Medulla oblongata (tissue), 1 donor: ENCODE results near the gene PPFIBP1.
"Not testable (repeated sequence)": the region's sequence is repeated elsewhere in the genome, so short reads cannot be mapped to it uniquely, and the experiment has no call there.

Experiments
- DNase-seq: peaks from one replicate; pipeline ENCODE4 v3.0.0-alpha.2; 2015; ENCODE audit errors: extremely low spot score

Gene PPFIBP1

DNA sequence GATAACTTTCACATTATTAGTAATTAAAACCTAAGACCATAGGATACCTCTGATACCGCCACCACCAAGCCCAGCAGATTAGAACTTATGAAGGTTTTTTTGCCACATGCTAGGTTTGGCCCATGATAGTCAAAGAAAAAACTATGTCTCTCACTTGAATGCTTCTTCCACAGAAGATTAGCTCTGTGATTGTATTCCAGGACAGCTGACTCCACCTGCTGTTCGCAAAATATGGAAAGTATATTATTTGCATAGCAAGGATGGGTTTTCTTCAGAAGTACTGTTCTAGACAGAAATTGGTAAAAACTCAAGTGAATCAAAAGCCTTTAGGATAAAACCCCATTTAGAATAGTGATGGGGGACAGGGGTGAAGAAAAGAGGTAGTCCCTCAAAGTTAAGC lies 42.2 kb downstream of the PPFIBP1 start:
- no peak for DNase-seq

DNA sequence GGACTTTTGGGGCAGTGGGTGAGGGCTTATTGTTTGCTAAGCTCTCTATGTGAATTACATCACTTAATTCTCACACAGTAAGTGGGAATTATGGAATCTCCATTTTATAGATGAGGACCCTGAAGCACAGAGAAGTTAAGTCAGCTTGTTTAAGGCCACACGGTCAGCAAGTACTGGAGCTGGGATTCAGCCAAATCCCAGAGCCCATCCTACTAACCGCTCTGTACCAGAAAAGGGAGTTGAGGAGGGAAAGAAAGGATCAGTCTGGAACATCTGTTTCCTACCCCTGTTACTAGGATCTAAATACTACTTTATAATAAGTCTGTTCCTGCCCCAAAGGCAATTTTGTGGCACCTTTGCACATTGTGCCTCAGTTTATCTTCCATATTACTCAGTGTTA lies 42.6 kb downstream of the PPFIBP1 start:
- DNase-seq, result no peak

DNA sequence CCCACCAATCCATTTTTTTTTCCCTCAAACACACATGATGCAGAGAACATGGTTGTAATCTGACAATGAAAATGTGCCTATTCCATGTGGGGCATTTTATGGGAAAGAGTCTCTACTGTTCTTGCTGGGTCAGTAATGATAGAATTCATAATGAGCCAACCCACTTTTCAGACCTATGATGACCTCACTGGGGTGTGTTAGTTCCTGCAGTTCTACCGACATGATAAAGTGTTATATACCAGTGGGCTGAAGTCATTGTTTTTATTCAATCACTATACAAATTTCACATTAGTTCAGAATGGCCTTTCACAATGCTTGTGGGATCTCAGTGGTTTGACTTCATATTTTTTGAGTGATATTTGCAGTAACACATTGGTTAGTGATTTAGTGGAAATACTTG lies 47.5 kb downstream of the PPFIBP1 start:
- DNase-seq, result no peak

DNA sequence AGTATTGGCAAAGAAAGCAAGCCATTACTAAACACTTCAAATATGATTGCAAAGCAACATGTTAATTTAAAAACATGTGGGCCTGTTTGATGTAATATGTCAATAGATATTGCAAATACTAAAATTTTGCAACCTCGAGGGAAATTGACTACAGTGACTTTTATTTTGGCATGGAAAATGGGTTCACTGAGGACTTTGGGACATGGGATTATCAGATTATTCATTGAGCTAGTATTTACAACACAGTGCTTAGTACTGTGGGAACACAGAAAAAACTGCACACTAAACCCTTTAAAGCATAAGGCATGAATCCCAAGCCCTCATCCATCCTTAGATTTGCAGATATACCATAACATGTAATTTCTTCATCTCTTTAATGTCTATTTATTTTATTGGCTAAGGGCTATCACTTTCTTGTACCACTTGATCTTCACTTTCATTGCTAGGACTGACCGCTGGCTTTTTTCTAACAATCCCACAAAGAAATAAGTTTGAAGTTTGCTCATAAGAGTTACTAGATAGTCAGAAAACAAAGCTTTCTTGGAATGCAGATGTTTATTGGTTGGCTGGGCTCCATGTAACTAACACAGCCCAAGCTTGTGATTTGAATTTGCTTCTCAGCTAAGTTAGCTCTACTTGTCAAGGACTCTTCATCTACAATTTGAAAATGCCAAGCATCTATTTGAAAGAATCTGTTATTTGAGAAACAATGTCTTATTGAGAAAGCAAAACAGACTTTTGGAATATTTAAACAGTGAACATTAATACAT lies 48.7 kb downstream of the PPFIBP1 start:
- no peak for DNase-seq

DNA sequence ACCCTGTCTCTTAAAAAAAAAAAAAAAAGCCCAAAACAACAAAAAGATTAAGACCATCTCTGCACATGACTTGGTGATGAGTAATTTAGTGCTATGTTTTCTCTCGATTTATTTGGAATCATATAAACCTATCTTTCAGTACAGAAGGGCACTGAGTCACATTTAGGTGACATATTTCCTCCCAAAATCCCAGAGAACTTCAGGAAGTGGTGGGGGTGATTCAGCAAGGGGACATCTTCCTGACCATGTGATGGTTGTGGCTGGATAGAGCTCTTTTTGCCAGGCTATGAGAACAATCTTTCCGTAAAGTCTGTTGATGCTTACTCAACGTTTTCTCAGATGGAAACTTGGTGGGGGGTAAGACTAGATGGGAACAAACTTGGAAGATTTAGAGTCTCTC lies 50.0 kb downstream of the PPFIBP1 start:
- DNase-seq, result no peak

DNA sequence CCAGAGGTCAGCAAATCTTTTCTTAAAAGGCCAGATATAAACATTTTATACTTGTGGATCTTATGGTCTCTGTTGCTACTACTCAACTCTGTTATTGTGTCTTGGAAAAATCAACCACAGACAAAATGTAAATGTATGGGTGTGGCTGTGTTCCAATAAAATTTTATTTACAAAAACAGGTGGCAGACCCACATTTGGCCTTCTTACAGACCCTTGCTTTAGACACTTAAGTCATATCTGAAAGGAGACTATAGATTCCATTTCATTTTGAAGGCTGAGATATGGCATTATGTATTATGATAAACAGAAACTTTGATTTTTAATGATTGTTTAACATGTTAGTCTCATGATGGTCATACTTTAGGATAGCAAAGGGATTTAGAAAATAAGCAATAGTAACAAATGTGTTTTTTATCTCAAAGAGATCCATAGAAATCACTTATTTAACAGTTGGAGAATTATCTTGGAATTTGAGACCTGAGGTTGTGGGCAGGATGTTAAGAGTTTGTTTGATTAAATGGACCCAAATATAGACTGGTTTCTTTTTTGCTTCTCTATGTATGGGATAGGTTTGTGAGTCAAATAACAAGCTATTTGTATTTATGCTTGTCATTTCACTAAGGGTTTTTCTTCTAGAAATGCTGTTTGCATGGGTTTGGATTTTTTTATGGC lies 51.2 kb downstream of the PPFIBP1 start:
- DNase-seq, result no peak

DNA sequence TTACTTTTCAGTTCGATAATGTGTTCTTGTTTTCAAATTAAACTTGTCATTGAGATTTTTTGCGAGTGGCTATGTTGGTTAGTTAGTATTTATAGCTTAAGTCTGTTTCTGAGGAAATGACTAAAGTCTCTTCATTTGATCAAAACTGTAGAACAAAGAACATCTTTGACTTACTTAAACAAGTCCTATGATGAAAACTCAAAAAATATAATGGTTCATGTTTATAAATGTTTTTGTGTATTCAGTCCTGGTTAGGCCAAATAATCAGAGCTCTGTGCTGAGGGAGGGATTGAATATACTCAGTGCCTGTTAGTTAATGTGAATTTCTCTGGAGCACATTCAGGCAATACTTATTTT lies 51.7 kb downstream of the PPFIBP1 start:
- DNase-seq, result peak; percentile 17

DNA sequence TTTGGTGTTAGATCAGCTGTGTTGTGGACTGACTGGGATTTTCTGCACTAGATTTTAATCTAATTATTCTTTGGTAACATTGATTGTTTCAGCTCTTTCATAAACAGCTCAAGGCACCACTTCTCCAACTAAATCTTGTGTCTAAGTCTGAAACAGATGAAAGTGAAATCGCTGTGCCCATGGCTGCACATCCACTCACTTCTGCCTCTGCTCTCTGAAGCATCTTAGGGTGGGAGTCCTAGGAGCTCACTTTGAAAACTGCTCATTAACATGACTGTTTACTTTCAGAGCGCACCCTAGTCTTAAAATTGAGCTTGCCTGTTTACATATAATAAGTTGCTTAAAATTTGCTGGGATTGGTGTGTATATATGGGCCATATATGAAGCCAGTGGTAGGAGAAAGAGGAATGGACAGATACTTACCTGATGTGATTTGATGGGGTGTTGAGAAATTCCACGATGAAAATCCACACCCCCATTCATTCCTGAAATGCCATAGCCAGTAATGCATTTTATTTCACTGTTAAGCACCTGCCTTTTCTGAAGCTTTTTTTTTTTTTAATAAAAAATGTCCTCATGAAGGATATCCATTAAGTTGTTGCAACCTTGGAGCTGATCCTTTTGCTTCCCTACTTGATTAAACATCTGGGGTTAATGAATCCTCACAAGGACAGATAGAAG lies 52.8 kb downstream of the PPFIBP1 start:
- no peak for DNase-seq

DNA sequence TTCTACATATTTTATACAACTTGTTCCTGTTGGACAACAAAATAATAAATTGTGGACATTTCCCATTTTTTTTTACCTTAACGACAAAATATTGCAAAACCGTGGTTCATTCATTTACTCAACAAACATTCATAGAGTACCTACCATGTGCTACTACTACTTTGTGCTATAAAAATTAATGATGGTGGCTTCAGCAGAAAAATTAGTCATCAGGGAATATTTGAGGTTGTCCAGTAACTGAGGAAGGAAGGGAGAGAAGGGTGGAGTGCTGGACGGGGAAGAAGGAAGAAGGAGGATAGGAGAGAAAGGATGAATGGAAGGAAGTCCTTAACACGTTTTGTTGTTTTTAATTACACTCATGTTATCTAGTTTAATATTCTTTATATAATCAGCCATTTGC lies 53.7 kb downstream of the PPFIBP1 start:
- no peak for DNase-seq

DNA sequence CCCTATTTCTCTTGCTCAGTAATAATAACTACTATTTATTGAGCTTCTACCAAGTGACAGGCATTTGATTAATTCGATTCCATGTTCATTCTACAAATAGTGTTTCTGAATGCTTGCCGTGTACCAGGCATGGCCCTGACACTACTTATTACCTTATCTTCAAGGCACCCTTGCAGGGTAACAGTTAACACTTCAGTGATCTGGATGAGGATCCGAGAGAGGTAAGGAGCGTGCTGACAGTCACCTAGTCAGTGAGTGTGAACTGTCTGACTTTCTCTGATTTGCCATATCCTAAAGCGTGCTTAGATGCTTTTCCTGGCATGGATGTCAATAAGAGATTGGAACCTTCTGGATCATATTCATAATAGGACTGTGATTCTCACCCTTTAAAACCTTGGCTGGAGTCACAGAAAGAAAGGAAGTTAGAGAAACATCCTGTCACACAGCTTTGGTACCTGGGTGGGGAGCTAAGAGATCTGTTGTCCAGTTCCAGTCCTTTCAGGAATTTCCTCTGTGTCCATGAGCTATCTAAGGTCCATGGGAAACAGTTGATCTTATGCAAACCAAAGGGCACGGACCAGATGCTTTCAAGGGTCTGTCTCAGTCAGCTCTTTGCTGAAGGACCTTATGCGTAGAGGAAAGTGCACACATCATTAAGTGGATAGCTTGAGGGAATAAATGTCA lies 54.8 kb downstream of the PPFIBP1 start:
- DNase-seq, result no peak

DNA sequence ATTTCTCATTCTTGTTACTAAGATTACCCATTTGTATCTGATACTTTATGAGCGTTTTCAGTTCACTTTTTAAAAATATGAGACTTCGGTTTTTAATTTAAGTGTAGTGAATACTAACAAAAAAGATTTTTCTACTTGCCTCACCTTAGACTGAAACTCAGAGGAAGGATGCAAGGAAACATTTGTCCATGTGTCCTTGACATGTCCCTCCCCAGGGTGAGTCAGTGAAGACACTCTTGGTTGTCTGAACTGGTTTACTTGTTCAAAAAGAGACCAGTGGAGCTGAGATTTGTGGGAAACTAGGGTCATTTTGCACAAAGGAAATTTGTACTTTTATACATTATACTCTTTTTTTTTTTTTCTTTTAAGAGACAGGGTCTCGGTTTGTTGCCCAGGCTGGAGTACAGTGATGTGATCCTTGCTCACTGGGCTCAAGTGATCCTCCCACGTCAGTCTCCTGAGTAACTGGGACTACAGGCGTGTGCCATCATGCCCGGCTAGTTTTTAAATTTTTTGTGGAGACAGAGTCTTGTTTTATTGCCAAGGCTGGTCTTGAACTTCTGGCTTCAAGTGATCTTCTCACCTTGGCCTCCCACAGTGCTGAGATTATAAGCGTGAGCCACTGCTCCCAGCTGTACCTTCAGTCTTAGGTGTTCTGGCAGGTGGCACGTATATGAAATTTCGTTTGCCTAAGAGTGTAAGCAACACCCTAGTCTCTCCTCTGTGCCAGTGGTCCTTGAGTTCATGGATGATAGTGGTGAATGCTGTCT lies 56.7 kb downstream of the PPFIBP1 start:
- DNase-seq, result no peak

DNA sequence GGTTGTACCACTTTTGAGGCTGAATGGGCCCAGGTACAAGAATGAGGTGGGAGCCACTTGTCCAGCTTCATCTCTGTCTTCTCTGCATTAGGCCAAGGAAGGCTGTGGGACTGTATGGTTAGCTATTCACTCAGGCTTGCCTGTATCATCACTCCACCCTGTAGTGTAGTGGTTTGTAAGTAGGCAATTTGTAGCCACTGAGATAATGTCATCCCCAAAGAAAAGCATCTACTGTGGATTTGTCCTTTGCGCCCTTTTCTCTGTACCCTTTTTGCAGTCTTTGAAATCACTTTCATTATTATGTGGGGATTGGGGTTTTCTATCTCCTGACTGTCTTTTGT lies 57.3 kb downstream of the PPFIBP1 start:
- not testable (repeated sequence) for DNase-seq

DNA sequence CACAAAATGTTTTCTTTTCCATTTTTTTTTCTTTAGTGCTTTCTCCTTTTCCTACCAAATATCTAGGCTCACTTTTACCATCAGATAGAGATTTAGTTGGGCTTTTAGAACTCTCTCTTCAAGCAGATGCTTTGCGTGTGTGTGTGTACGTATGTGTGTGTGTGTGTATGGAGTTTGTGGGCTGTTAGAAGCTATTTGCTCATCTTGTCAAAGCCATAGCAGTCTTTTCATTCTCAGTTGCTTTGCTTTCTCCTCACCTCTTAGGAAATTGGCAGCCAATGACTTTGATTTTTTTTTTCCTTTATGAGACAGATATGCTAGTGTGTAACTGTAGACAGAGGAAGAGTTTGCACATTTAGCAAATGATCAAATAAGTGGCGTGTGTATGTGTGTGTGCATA lies 57.8 kb downstream of the PPFIBP1 start:
- not testable (repeated sequence) for DNase-seq

DNA sequence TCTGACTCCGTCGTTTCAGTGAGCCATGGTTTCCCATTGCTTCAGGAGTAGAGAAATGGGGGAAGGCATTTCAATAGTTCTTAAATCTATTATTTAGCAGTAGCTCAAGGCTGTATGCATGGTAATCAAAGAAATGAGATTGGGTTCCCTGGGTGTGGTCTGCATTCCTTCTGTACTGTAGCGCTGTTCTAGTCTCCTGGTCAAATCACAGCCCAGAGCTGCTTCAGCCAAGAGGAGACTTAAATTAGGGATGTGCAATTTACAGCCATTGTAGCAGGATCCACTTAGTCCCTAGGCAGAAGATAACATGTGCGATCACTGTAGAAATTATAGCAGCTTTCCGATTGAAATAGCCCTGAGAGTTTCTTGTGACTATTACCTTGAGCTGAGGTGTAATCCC lies 58.4 kb downstream of the PPFIBP1 start:
- not testable (repeated sequence) for DNase-seq

DNA sequence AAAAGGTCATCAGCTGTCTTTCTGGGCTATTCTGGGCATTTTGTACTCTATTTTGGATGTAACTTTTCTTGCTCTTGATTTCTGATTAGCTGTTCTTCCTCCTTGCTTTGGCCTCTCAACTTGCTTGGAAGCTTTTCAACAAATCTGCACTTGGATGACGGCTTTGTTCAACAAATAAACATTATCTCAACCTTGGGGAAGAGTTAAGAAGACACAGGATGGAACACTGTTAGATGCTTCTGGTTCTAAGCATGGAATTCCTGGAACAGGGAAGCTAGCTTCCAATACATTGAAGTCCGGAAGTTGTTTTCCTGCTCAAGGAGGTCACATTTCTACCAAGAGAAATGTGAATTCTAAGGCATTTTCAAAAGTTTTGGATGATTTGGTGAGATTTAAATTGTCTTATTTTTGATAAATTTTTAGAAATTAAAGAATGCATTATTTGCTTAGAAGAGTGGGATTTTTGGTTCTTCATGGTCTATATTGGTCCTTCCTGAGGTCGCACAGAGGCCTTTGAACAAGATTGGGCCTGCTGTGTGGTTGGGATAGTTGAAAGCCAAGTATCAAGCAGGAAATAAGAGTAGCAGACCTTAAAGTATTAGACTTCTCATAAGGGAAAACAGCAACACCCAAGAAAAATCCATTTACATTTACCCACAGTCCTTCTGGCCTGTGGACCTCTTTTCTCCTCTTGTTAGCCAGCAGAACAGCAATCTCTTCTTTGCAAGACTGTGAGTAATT lies 59.2 kb downstream of the PPFIBP1 start:
- DNase-seq, result no peak

DNA sequence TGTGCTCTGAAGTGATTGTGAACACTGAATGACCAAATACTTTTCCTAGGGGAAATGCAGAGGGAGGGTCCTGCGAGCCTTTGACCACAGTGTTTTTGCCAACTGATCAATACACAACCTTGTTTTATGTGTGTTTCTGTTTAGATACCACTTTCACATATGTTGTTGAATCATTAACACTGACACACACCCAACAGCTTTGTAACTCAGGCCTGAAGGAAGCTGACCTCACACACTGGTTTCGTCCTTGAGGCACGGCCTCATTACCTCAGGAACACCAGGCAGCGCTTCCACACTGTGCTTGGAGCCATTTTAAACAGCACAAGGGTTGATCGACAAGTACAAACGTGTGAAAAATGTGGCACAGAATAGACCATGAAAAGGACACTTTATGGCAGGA lies 60.0 kb downstream of the PPFIBP1 start:
- no peak for DNase-seq

DNA sequence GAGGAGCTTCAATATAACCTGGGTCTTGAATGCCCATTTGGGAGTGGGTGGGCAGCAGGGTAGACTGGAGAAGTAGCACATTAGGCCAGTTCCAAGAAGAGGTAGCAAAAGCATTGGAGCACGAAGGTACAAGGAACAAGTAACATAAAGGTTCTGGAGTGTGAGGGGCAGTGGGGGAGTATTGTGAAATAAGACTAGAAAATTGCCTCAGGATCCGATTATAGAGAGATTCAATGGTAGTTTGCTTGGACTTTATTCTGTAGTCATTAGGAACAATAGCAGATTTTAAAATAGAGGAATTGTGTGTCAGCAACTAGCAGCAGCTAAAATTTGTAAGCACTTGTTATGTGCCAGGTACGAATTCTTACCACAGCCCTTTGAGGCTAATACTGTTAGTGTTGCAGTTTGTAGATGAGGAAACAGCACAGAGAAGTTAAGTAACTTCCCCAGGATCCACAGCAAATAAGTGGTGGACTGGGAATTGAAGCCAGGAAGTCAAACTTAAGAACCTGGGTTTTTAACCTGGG lies 61.8 kb downstream of the PPFIBP1 start:
- DNase-seq, result no peak

DNA sequence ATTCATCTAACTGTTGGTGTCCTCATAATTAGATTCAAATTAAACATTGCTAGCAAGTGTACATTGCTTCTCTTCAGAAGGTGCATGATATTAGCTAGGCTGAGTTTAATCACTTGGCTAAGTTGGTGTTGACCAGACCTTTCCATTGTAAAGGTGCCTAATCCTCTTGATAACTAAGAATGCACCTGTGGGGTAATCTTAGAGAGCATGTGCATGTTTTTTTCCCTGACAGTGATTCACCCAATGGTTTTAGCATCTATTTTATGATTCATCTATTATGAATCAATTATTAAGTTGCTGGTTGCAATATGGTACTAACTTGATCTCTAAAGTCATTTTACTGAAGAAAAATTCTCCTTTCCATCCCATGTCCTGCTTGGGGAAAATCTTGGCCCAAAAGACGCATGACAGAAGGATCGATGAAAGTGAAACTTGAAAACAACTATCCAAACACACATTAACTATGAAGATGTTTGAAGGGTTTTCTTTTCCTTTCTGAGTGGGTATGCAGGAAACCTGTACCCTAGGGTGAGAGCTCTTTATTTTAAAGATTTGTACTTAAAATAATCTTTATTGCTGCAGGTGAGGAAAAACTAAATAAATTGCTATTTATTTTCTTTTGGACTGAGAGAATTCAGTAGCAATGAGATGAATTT lies 64.2 kb downstream of the PPFIBP1 start:
- DNase-seq, result not testable (repeated sequence)

DNA sequence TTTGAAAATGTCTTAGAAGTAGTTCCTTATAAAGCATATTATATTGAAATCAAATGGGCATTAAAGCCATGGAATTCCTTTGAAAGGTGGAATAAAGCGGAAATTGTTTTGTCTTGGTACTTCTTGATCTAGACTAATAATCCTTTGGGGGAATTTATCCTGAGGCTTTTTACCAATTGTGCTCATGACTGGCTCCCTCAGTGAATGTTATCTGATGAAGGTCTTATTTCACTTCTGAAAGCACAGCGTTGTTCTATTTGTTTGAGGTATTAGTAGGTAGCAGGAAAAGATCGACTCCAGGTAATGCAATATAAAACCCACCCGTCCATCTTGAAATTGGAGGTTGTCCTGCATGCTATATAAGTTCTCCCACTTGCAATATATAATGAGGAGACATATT lies 64.8 kb downstream of the PPFIBP1 start:
- DNase-seq, result no peak

DNA sequence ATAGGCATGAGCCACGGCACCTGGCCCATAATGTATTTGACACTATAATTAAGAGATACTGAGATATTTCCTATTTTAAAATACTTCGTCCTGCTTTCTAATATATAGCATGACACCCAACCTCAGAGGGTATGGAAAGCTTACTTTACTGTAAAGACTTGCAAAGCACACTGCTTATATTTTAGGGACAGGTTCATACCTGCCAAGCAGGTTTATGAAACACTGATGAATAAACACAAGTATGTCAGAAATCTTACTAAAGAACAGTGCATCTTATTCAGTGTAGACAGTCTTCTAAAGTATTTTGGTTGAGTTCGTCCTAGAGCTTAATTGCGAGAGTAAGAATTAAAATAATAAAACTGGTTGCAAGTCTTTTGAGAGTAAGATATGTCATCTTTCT lies 65.4 kb downstream of the PPFIBP1 start:
- no peak for DNase-seq
